PC-3 (cell line): ENCODE results near the gene SUZ12. TPM values are rescaled to one million over a fixed set of nuclear protein-coding genes. Genes with fewer than 3 reads are reported as not detected.

Experiments
- ATAC-seq: fragments of 200-7000 bp; cut with Tn5 transposase; 2 replicates; pipeline ENCODE4 v1.9.1; 2020; ENCODE audit warnings: mild to moderate bottlenecking, moderate library complexity
- BruUV-seq: library from RNA; stranded (reverse); fragments of 400-500 nt; replicated peaks from 2 replicates; lab custom pipeline; 2021; lab: Mats Ljungman, UMichigan
- CTCF ChIA-PET: fragments of 300-600 bp; sonication (Branson Sonifier 250); formaldehyde crosslinking; loops from one replicate; lab custom pipeline; 2022; ENCODE audit warnings: antibody characterized with exemption; lab: Charles Lee
- POLR2A ChIA-PET: fragments of 300-600 bp; sonication (Branson Sonifier 250); formaldehyde crosslinking; loops from one replicate; lab custom pipeline; 2022; ENCODE audit warnings: antibody characterized with exemption; ENCODE audit not compliant: unreplicated experiment; lab: Charles Lee
- DNase-seq: peaks from one replicate; pipeline ENCODE4 v3.0.0-alpha.2; 2015
- H2AFZ ChIP-seq: fragments of 300-600 bp; sonication (generic); 2 replicates; pipeline ENCODE4 v1.6.0; 2016; ENCODE audit warnings: antibody characterized with exemption, low read length
- H3F3A ChIP-seq: fragments of 300-600 bp; sonication (generic); one replicate; pipeline ENCODE4 v1.6.0; 2017; ENCODE audit warnings: antibody characterized with exemption, low read length, control low read depth, mild to moderate bottlenecking; ENCODE audit not compliant: unreplicated experiment
- H3K27ac ChIP-seq: fragments of 300-600 bp; sonication (generic); 2 replicates; pipeline ENCODE4 v1.5.1; 2016; ENCODE audit warnings: mild to moderate bottlenecking, low read length
- H3K27me3 ChIP-seq: fragments of 300-600 bp; sonication (generic); 2 replicates; pipeline ENCODE4 v1.6.1; 2016; ENCODE audit warnings: low read length, mixed read lengths
- H3K36me3 ChIP-seq: fragments of 300-600 bp; sonication (generic); 2 replicates; pipeline ENCODE4 v1.6.1; 2016; ENCODE audit warnings: low read depth, mixed run types, low read length, mixed read lengths
- H3K4me1 ChIP-seq: fragments of 300-600 bp; sonication (generic); 2 replicates; pipeline ENCODE4 v1.5.1; 2016; ENCODE audit warnings: low read length; ENCODE audit not compliant: insufficient read depth
- H3K4me2 ChIP-seq: fragments of 300-600 bp; sonication (generic); 2 replicates; pipeline ENCODE4 v1.6.0; 2016; ENCODE audit warnings: low read length
- H3K4me3 ChIP-seq: fragments of 300-600 bp; sonication (generic); 2 replicates; pipeline ENCODE4 v1.5.1; 2016; ENCODE audit warnings: mild to moderate bottlenecking, low read length, mixed read lengths
- H3K79me2 ChIP-seq: fragments of 300-600 bp; sonication (generic); 2 replicates; pipeline ENCODE4 v1.6.1; 2017; ENCODE audit warnings: low read length, mixed read lengths
- H3K9ac ChIP-seq: fragments of 300-600 bp; sonication (generic); 2 replicates; pipeline ENCODE4 v1.6.0; 2016; ENCODE audit warnings: mild to moderate bottlenecking, low read length
- H3K9me2 ChIP-seq: fragments of 300-600 bp; sonication (generic); replicated peaks from 2 replicates; pipeline ENCODE4 v1.6.1; 2016; ENCODE audit warnings: mixed run types, low read length, mixed read lengths
- H3K9me3 ChIP-seq: fragments of 300-600 bp; sonication (generic); 2 replicates; pipeline ENCODE4 v1.6.1; 2016; ENCODE audit warnings: low read length, mixed read lengths
- H4K20me1 ChIP-seq: fragments of 300-600 bp; sonication (generic); 2 replicates; pipeline ENCODE4 v1.6.1; 2016; ENCODE audit warnings: low read length, mixed read lengths
- CTCF ChIP-seq: fragments of 300-600 bp; sonication (generic); conservative IDR thresholded peaks from 2 replicates; pipeline ENCODE4 v1.5.1; 2017; ENCODE audit warnings: antibody characterized with exemption, low read depth, mild to moderate bottlenecking, low read length
- EZH2 ChIP-seq: fragments of 300-600 bp; sonication (generic); IDR thresholded peaks from one replicate; pipeline ENCODE4 v1.6.1; 2017; ENCODE audit warnings: antibody characterized with exemption, mild to moderate bottlenecking, low read length; ENCODE audit not compliant: unreplicated experiment
- EZH2phosphoT487 ChIP-seq: fragments of 300-600 bp; sonication (generic); IDR thresholded peaks from 2 replicates; pipeline ENCODE4 v1.6.1; 2018; ENCODE audit warnings: mild to moderate bottlenecking, antibody characterized with exemption, low read length, borderline replicate concordance
- intact Hi-C: fragments of 100-400 bp; cut with micrococcal nuclease; formaldehyde crosslinking; loops from 2 replicates; pipeline ENCODE4 v1.9.0; 2023
- total RNA-seq: library from RNA; depleted of rRNA; stranded (reverse); fragments of >200 nt; gene quantifications from 2 replicates; pipeline ENCODE4 v1.2.3, GENCODE V29; 2014

SUZ12 gene
- total RNA-seq, 1 experiment from 2014 or later, result 11.5 TPM

- intact Hi-C loops, result loop anchor here (5.0 kb wide), 2 partner anchors 60 to 130 kb away; no protein-coding TSS in a partner anchor
These were observed 70.9 kb downstream of the SUZ12 start for GRCh38 chr17:32007463-32008298.

GRCh38 chr17:32009262-32009542, 72.4 kb downstream of the SUZ12 start:
- ATAC-seq (no peak), DNase-seq (no peak)
- H3K79me2 ChIP-seq, result peaks cover 59% of the 10 kb centered on the region
- H3K4me3 ChIP-seq, result peak overlapping the region; percentile 95
- no peak overlapping the region for H3K27ac ChIP-seq
- H3K9me2 ChIP-seq, result no peaks in the 10 kb centered on the region
- intact Hi-C loops, result loop anchor here (5.0 kb wide), 2 partner anchors 62 to 128 kb away; no protein-coding TSS in a partner anchor
- TF ChIP-seq CTCF (no peak), EZH2phosphoT487 (no peak), EZH2 (no peak)
- H2AFZ ChIP-seq, result no peak overlapping the region
- no peaks in the 10 kb centered on the region for H3F3A ChIP-seq
- BruUV-seq, result no TSS peak
- peak overlapping the region; percentile 97 for H3K4me2 ChIP-seq
- H3K9me3 ChIP-seq, result no peaks in the 10 kb centered on the region
- no peaks in the 10 kb centered on the region for H4K20me1 ChIP-seq
- H3K27me3 ChIP-seq, result no peaks in the 10 kb centered on the region
- no peak overlapping the region for H3K9ac ChIP-seq
- H3K36me3 ChIP-seq, result no peaks in the 10 kb centered on the region
- ChIA-PET CTCF (interaction anchor here (0.6 kb wide), 1 partner anchor 1075 kb away, joined by 3 read pairs; no protein-coding TSS in a partner anchor), POLR2A (interaction anchor here (0.6 kb wide), 1 partner anchor 8 kb away, joined by 3 read pairs; no protein-coding TSS in a partner anchor)
- no peaks in the 10 kb centered on the region for H3K4me1 ChIP-seq

More at GRCh38 chr17:32007463-32008298, 70.9 kb downstream of the SUZ12 start:
- ATAC-seq, result peak; percentile 47
- peak; percentile 24 for DNase-seq
- no peaks in the 10 kb centered on the region for H3K36me3 ChIP-seq
- peak overlapping the region; percentile 95 for H3K4me3 ChIP-seq
- H3K9me2 ChIP-seq, result no peaks in the 10 kb centered on the region
- TF ChIP-seq EZH2phosphoT487, result no peak
- no peak for TF ChIP-seq EZH2
- TF ChIP-seq CTCF, result no peak
- no peaks in the 10 kb centered on the region for H3K27me3 ChIP-seq
- H2AFZ ChIP-seq, result peak overlapping the region; percentile 77
- peaks cover 46% of the 10 kb centered on the region for H3K79me2 ChIP-seq
- no peaks in the 10 kb centered on the region for H3F3A ChIP-seq
- H3K4me2 ChIP-seq, result peak overlapping the region; percentile 97
- no peaks in the 10 kb centered on the region for H4K20me1 ChIP-seq
- H3K9me3 ChIP-seq, result no peaks in the 10 kb centered on the region
- ChIA-PET CTCF (no interaction called here), POLR2A (no interaction called here)
- BruUV-seq, result no TSS peak
- no peak overlapping the region; the same call in 1 of the 2 replicates for H3K27ac ChIP-seq
- peak overlapping the region; percentile 76 for H3K9ac ChIP-seq
- H3K4me1 ChIP-seq, result no peaks in the 10 kb centered on the region

- CTCF ChIA-PET, result no interaction called here
- Histone ChIP-seq H3K27ac (no peak overlapping the region), H3K9me3 (no peaks in the 10 kb centered on the region), H3K4me3 (no peak overlapping the region), H3K4me2 (no peak overlapping the region), H4K20me1 (no peaks in the 10 kb centered on the region), H3K9ac (no peak overlapping the region), H2AFZ (no peak overlapping the region), H3K79me2 (peaks cover 62% of the 10 kb centered on the region), H3K9me2 (no peaks in the 10 kb centered on the region), H3K27me3 (no peaks in the 10 kb centered on the region), H3F3A (no peaks in the 10 kb centered on the region), H3K4me1 (peaks cover 2% of the 10 kb centered on the region), H3K36me3 (no peaks in the 10 kb centered on the region)
- no peak for TF ChIP-seq EZH2
- no peak for TF ChIP-seq CTCF
- TF ChIP-seq EZH2phosphoT487, result no peak
- ATAC-seq (no peak), DNase-seq (no peak)
- POLR2A ChIA-PET, result no interaction called here
- intact Hi-C loops, result no loop called here
- BruUV-seq, result no TSS peak
These were observed 73.3 kb downstream of the SUZ12 start for GRCh38 chr17:32010114-32010513.
